GM18868 (cell line): ENCODE results near the gene EPHB3.

ENCODE experiments used
- ATAC-seq: cut with Tn5 transposase; IDR thresholded peaks from one replicate; pipeline ENCODE4 v1.9.1; 2021; ENCODE audit warnings: mild to moderate bottlenecking, moderate library complexity; ENCODE audit not compliant: unreplicated experiment

Gene EPHB3

DNA sequence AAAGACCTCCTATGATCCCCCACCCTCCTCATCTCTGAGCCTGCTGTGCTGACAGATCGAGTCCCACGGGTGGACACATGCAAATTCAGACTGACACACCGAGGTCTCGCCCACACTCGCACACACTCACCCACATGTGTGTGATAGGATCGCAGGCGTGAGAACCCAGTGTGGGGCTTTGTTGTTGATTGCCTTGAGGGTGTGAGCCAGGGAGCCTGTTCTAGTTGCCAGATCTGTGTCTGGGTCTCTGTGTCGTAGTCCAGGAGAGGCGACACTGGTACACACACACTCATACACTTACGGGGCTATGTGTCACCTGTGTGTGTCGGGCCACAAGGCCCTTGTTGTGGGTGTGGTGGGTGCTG is 2.0 kb downstream of the EPHB3 start:
- no peak for ATAC-seq

DNA sequence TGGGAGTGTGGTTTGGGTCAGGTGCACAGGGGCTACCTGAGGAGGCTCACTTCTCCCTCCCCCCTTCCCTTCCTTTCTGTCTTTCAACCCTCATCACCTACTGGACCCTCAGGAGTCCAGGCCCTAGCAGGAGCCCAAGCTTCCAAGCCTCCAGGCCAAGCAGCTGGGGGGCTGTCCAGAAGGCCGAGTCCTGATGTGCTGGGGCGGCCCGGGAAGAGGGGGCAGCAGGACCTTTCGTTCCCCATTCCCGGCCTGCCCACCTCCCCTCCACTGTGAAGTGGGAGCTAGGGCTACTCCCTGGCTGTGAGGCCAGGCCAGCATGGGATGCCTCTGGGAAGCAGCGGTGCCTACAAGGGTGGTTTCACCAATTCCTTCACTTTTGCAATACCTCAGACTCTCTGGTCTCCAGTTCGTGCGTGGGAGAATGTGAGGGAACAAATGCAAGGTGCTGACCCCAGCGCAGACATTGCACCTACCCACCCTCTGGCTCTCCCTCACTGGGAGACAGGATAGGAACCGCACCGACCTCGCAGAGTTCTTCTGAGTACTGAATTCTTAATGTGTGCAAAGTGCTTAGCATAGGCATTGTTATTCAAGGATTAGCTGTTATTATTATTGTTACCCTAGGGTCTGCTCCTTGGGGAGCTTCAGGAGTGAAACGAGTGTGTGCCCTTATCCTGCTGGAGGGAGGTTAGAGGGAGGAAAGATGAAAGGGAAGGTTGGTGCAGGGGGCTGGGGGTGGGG is 2.5 kb downstream of the EPHB3 start:
- ATAC-seq: no peak

DNA sequence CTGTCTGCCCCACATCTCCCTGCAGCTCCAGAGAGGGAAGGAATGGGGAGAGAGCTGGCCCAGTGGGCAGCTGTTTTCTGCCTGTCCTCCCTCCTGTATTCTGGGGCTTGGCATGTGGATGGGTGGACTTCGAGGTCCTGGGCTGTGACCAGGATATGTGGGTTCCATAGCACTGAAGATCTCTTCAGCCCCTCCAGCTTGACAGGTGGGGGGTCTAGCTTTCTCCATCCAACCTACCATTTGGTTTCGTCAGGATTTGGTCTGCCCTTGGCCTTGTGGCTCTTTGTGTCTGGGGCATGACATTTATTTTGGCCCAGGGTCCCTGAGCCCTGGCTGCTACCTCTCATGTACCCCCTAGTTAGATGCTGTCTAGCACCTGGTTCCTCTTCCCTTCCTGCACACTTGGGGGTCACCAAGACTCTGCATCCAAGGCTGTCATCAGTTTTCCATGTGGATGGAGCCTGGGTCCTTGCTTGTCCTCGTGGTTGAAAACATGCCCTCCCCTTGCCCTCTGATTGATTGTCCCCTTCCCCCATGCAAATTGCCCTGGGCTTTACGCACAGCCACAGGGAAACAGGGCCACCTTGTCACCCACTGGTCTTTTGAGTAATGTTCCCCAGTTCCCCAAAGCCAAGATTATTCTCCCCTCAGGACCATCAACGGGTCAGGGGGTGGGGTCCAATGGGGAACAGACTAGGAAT is 3.2 kb downstream of the EPHB3 start:
- no peak for ATAC-seq

DNA sequence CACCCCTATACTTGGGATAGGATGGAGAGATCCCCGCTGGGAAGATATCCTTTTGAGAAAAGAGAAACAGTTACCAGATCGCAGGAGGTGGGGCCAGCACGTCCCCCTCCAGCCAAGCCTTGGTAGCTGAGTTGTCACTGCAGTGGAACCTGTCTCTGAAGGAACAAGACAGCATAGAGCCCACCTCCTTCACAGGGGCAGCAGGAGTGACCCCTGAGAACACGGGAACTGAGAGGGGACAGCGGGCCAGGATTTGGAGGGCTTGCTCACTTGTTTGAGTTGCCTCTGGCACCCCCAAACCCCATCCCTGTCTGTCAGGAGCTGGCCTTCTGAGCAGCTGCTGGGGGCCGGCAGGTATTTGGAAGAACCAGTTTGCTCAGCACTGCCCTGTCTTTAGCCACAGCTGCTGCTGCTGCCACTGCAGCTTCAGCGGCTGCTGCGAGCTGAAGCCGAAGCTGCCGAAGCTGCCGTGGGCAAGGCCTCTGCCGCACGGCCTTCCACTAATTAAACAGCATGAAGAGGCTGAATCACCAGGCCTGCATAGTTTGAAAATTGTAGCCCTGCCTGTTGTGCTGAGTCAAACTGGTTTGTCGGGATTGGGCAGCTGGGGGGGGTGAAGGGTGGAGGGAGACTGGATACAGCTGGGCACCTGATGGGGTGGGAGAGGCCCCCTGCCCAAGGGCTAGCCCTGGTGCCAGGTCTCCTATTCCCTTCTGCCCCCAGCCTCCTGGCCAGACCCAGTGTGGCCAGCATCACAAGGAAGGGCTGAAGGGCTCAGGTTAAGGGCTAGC is 4.0 kb downstream of the EPHB3 start:
- ATAC-seq: no peak

DNA sequence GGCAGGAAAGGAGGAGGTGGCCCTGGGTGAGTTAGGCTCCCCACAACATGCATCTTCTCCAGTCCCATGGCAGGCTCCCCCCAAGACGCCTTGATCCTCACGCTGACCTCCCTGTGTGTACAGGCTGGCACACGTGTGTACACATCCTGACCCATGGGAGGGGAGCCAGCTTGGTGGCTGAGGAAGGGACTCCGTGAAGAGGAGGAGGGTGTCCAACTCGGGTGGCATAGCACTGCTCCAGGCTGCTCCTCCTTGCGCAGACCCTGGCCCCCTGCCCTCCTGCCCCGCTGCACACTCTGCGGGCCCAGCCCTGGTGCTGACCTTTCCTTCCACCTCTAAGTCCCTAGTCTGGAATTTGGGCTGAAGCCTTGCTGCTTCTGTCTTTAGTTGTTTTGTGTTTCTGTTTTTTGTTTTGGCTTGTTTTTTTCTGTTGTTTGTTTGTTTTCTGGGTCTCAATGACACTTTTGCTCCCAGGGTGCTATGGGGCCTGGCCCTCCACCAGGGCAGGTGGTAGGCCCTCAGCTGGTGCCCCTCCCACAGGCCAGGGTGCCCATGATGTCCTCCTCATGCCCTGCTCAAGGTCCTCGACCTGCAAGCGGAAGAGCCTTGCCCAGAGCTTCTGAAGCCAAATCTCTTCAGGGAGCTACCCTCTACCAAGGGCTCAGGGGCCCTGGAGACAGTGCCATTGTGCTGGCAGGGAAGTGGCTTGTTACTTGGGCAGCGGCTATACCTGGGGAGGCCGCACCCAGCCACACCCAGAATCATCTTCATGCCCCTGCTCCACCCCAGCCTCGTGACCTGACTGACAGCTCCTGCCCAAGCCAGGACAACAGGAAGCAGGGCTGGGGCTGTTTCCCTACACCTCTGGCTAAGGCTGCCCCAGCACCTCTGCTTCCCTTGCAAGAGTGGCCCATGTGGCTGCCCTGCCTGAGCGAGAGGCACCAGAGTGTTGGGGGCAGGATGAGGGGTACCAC is 5.1 kb downstream of the EPHB3 start:
- no peak for ATAC-seq

DNA sequence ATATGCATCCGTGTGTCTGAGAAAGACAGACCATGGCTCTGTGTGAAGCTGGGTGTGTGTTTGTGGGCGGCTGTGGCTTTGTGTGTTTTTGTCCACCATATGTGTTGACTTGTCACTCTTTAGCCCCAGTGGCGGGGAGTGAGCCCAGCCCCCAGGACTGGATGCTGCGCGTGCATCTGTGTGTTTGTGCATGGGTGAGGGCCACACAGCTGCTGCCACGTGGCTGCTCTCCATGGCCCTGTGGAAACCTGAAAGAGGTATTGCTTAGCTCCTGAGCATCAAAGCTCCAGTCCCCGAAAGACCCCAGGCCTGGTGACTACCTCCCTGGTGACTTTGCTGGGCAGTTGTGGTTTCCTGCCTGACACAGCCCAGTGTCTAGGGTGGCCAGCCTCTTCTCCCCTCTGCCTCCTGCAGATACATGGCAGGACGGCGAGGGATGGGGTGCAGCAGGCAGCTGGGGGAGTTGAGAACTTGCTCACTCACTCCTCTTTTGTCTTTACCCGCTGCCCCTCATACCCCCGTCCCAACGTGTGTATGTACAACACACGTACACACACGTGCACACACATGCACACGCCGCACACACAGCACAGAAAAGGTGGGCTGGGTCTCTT is 6.5 kb downstream of the EPHB3 start:
- ATAC-seq: no peak

DNA sequence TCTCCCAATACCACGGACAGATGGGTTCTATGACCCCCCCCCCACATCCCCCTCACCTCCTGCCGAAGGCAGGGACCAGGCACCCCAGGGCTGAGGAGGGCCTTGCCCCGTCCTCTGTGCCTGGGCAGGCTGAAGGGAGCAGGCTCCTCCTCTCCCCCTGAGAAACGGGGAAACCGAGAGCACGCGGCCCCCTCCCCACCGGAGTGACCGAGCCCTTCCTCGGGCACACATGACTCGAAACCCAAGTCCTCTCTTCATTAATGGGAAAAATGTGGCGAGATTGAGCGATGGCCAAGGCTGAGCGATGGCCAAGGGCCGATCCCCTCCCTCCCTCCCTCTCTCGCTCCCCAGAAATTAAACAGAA is 7.0 kb downstream of the EPHB3 start:
- no peak for ATAC-seq

DNA sequence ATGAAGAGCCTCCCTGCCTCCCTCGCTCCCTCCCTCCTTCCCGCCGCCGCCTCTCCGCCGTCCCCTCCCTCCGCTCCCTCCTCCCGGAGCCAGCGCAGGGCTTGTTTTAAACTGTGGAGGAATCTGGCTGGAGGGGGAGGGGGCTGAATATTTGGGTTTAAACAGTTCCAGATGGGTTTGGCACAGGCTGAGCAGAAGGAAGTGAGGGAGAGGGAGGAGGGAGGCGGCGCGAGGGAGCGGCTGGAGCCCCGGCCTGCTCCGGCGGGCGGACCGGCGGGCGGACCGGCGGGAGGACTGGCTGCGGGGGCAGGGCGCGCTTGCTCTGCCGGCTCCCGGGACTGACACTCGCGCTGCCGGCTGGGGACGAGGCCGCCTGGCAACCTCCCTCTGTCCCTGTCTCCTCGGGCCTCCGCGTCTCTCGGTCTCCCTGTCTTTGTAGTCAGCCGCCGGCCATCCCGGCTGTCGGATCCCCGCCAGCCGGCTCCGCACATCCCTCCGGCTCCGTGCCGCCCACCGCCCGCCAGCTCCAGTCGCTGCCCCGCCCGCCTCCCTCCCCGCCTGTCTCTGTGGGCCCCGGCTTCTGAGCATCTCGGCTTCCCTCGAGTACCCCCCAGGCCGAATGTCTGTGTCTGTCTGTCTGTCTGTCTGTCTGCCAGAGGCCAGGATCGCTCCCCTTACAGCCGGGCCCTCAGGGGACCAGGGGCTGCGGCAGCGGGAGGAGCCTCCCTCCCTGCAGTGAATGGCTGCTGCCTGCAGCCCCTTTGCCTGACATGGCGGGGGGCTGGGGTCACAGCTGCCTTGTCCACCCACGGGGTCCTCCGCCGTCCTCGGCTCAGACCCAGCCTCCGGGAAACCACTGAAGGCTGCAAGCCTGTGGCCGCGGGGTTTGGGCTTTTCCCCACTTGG is 7.6 kb downstream of the EPHB3 start:
- ATAC-seq: no peak

DNA sequence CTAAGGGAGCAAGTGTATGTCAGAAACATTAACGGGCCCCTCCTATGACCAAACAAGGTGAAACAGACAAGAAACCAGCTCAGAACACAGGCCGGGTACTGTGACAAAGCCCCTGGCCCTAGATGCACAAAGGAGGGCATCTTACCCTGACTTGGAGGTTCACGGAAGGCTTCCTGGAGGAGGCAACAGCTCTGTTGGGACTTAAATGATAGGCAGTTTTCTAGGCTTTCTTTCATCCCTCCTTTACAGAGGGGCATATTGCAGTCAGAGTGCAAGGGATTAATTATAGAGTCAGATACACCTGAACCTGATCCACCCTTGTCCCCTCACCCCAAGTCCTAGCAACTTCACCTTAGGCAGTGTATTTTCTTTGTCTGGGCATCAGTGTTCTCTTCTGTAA is 8.4 kb downstream of the EPHB3 start:
- ATAC-seq: no peak

DNA sequence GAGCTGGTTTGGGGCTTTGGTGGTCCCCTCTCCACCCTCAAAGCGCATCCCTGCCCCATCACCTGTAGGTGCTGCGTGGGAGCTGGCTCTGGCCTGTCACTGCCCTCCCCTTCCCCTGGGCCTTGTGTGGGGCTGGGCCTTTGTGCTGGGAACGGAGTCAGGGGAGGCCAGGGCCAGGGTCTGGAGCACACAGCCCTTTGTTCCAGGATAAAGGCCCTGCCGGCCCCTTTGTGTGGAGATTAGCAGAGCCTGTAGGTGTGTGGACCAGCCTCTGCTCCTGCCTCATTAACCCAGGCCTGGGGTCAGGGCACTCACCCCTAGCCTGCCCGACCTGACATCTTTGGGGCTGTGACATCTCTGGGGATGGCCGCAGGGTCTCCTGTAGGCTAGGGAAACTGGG is 8.9 kb downstream of the EPHB3 start:
- ATAC-seq: no peak

DNA sequence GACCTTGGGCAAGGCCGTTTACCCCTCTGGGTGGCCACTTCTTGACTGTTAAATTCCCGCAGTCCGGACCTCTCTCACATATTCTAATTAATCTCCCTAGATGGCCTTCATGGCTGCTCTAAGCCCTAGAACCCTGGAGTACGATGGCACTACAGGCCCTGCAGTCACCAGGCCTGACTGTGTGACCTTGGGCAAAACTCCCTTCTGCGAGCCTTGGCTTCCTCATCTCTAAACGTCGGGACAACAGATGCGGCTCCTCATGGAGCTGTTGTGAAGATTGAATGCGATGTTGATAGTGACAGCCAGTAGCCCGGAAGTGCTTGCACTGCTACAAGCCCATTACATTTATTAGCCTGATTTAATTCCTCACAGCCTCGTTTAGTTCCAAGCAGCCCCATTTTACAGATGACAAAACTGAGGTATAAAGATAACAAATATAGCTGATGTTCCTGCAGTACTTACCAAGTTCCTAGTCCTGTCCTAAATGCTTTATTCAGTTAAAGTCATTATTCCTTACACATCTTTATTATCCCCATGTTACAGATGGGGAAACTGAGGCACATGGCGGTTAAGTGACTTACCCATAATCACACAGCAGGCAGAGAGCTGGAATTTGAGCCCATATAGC is 10.3 kb downstream of the EPHB3 start:
- no peak for ATAC-seq

DNA sequence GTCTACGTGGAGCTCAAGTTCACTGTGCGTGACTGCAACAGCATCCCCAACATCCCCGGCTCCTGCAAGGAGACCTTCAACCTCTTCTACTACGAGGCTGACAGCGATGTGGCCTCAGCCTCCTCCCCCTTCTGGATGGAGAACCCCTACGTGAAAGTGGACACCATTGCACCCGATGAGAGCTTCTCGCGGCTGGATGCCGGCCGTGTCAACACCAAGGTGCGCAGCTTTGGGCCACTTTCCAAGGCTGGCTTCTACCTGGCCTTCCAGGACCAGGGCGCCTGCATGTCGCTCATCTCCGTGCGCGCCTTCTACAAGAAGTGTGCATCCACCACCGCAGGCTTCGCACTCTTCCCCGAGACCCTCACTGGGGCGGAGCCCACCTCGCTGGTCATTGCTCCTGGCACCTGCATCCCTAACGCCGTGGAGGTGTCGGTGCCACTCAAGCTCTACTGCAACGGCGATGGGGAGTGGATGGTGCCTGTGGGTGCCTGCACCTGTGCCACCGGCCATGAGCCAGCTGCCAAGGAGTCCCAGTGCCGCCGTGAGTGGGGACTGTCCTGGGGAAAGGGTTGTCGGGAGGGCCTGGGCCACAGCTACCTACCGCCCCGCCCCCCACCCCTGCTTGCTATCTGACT is 11.2 kb downstream of the EPHB3 start:
- no peak for ATAC-seq

DNA sequence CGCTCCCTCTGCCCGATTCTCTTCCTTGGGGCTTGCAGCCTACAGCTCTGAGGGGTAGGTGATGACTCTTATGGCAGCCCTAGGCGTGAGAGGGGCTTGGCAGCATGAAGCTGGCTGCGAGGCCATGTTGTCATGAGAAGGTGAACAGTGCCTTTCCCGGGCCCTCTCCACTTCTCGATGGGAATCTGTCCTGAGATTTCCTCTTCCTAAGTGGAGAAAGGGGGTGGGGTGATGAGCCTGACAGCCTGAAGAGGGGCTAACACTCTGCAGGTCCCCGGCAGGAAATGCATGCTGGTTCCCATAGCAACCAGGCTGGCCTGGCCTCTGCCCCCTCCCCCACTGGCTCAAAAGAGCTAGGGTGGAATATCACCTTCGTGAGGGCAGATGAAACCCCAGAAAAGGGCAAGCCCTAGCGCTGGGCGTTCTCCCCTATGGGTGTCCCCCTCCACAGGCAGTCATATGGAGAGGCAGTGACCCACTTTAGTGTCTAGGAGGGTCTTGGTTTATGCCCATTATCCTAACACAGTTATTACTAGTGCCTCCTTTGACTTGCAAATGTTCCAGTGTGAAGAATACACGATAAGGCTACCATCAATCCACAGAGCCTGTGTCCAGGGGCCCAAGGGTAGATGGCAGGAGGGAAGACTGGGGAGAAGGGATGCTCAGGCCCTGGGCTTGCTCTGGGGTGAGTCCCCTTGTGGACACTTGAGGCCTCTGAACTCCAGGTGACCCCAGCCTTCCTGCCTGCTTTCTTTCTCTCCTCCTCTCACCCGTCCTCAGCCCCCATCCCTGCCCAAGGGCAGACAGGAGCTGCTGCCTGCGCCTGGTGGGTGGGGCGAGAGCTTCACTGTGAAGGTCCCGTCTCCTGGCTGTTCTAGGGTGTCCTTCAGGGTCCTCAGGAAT is 13.2 kb downstream of the EPHB3 start:
- no peak for ATAC-seq

DNA sequence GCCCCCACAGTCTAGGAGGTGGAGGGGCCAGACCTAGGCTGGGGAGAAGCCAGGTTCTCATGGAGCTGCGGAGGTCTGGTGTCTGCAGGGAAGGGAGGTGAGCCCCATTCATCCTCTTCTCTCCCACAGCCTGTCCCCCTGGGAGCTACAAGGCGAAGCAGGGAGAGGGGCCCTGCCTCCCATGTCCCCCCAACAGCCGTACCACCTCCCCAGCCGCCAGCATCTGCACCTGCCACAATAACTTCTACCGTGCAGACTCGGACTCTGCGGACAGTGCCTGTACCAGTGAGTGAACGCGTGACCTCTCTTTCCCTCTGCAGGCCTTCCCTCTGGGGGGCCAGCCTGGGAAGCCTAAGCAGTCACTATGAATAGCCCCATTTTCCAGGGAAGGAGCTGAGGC is 14.1 kb downstream of the EPHB3 start:
- ATAC-seq: no peak

DNA sequence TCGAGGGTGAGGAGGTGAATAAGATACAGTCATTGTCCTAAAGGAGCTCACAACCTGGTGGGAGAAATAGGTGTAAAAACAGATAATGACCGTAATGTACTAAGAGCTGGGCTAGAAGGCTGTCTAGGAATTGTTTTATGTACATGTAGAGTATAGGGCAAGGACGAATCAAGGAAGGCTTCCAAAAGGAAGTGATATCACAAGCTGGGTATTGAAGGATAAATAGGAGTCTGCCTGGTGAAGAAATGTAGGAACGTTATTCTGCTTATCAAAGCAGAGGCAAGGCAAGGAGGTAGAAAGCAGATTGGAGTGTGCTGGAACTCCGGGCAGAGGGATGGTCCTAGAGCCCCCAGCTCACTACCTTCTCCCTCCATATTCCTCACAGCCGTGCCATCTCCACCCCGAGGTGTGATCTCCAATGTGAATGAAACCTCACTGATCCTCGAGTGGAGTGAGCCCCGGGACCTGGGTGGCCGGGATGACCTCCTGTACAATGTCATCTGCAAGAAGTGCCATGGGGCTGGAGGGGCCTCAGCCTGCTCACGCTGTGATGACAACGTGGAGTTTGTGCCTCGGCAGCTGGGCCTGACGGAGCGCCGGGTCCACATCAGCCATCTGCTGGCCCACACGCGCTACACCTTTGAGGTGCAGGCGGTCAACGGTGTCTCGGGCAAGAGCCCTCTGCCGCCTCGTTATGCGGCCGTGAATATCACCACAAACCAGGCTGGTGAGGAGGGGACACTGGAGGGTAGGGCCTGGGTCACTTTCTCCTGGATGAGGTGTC is 15.1 kb downstream of the EPHB3 start:
- no peak for ATAC-seq

DNA sequence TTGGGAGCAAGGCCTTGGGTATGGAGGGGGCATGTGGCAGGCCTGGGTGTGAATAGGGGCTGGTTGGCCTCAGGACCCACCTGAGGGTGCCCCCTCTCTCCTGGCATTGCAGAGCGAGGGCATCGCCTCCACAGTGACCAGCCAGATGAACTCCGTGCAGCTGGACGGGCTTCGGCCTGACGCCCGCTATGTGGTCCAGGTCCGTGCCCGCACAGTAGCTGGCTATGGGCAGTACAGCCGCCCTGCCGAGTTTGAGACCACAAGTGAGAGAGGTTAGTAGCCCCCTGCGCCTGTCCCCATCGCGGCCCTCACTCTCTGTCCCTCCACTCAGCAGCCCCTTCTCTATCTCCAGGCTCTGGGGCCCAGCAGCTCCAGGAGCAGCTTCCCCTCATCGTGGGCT is 16.0 kb downstream of the EPHB3 start:
- no peak for ATAC-seq

DNA sequence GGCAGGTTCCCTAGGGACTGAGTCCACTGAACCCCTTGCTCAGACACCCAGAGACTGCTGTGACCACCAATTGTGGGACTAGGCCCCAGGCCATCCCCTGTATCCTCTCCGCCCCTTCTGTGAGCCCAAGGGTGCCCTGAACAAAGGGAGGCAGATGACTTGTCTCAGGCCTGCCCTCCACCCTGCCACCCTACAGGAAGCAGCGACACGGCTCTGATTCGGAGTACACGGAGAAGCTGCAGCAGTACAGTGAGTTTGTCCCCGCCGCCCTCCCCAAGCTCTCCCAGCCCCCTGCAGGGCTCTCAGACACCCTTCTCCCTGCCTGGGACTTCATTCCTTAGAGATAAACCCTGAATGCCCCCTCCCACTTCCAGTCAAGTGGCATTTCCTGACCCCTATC is 16.6 kb downstream of the EPHB3 start:
- no peak for ATAC-seq
